CD4-positive, alpha-beta memory T cell (primary cell): ENCODE results near the gene TUBG1. TPM values are rescaled to one million over a fixed set of nuclear protein-coding genes. Genes with fewer than 3 reads are reported as not detected.

Experiments
- CTCF ChIA-PET: fragments of 350-600 bp; sonication (Branson Sonifier 250); formaldehyde crosslinking; loops from one replicate; lab custom pipeline; 2021; ENCODE audit warnings: inconsistent platforms; ENCODE audit not compliant: partially characterized antibody; lab: Charles Lee
- POLR2A ChIA-PET: fragments of 350-600 bp; sonication (Branson Sonifier 250); formaldehyde crosslinking; loops from one replicate; lab custom pipeline; 2021; ENCODE audit not compliant: partially characterized antibody; lab: Charles Lee
- DNase-seq, 5 donors: peaks; one replicate each; pipeline versions ENCODE4 v3.0.0 to v3.0.0-alpha.2; 2020 to 2022; ENCODE audit warnings: mixed read lengths in 1 of 5
- H3K27ac ChIP-seq: one replicate; pipeline ENCODE4 v1.7.0; 2013; ENCODE audit warnings: low read depth, low read length
- H3K27me3 ChIP-seq: 2 replicates; pipeline ENCODE4 v1.7.0; 2013; ENCODE audit warnings: mild to moderate bottlenecking, low read length, moderate library complexity; ENCODE audit not compliant: insufficient read depth
- H3K36me3 ChIP-seq: 2 replicates; pipeline ENCODE4 v1.7.0; 2013; ENCODE audit warnings: mild to moderate bottlenecking, low read length, moderate library complexity; ENCODE audit not compliant: insufficient read depth
- H3K4me1 ChIP-seq: 2 replicates; pipeline ENCODE4 v1.7.0; 2013; ENCODE audit warnings: mild to moderate bottlenecking, low read length, moderate library complexity; ENCODE audit not compliant: insufficient read depth
- H3K4me3 ChIP-seq, 2 donors: one replicate each; pipeline ENCODE4 v1.7.0; 2013; ENCODE audit warnings: low read length in 2 of 2, mild to moderate bottlenecking in 1 of 2
- H3K9me3 ChIP-seq, 2 donors: one replicate each; pipeline ENCODE4 v1.7.0; 2013; ENCODE audit warnings: low read length in 2 of 2, control low read depth in 1 of 2; ENCODE audit not compliant: control insufficient read depth in 1 of 2
- H3K27ac Mint-ChIP-seq, 7 donors: one replicate each; pipeline ENCODE4 v1.8.0; 2020 to 2021; ENCODE audit warnings: mixed read lengths in 7 of 7, mild to moderate bottlenecking in 6 of 7, inconsistent platforms in 3 of 7, moderate library complexity in 3 of 7
- H3K27me3 Mint-ChIP-seq, 2 donors: one replicate each; pipeline ENCODE4 v1.8.0; 2020 to 2021; ENCODE audit warnings: mixed read lengths in 2 of 2
- H3K36me3 Mint-ChIP-seq, 2 donors: one replicate each; pipeline ENCODE4 v1.8.0; 2020 to 2021; ENCODE audit warnings: mixed read lengths in 2 of 2, inconsistent platforms in 1 of 2, mild to moderate bottlenecking in 1 of 2
- H3K4me1 Mint-ChIP-seq, 4 donors: one replicate each; pipeline ENCODE4 v1.8.0; 2020 to 2021; ENCODE audit warnings: mixed read lengths in 4 of 4, mild to moderate bottlenecking in 1 of 4
- H3K4me3 Mint-ChIP-seq, 8 donors: one replicate each; pipeline ENCODE4 v1.8.0; 2020 to 2021; ENCODE audit warnings: mixed read lengths in 8 of 8, mild to moderate bottlenecking in 7 of 8, moderate library complexity in 6 of 8, inconsistent platforms in 3 of 8
- H3K9me3 Mint-ChIP-seq, 8 donors: one replicate each; pipeline ENCODE4 v1.8.0; 2020 to 2021; ENCODE audit warnings: mixed read lengths in 8 of 8, mild to moderate bottlenecking in 5 of 8, inconsistent platforms in 3 of 8, moderate library complexity in 1 of 8
- intact Hi-C: fragments of 100-400 bp; cut with micrococcal nuclease; formaldehyde crosslinking; loops from one replicate; pipeline ENCODE4 v1.15.1; 2023
- polyA plus RNA-seq, 2 donors: library from polyadenylated mRNA; unstranded; fragments of 300-500 nt; fragmentation: Illumina TruSeq; gene quantifications; one replicate each; pipeline ENCODE4 v1.2.3, GENCODE V29; 2021
- total RNA-seq, 2 experiments: library from RNA; stranded (reverse); gene quantifications; one replicate each; pipeline ENCODE4 v1.2.3, GENCODE V29; 2021

The TUBG1 gene
- total RNA-seq (10 to 100 TPM; 13.6 to 16.5 TPM), polyA plus RNA-seq (10 to 100 TPM in 1 of 2 donors, 1 to 10 TPM in 1; 6.4 to 12.8 TPM)

DNA sequence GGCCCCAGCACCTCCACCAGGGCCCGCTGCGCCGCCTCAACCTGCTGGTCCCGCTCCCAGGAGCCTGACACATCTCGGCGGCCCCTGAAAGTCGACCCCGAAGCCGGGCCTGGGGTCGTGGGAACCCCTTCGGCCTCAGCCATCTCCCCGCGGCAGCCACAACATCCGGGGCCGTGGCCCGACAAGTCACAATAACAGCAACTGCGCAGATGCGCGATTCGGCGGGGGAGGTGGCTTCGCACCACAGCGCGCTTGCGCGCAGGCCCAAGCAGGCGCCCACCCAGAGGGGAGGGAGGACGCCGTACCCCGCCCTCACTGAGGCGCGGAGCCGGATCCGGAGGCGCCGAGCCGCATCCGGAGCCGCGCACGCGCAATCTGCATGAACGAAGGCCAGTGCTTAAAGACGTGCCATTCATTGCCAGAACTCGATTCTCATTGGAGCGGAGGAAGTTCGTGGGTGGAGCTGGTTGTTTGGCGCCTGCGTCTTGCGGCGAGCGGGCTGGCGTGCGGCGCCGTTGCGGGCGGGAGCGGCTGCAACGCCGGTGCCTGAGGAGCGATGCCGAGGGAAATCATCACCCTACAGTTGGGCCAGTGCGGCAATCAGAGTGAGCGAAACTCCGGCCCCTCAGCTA, at the start of gene TUBG1, which contains the start of gene RETREG3:
Gene TUBG1, plus strand, starts transcription at position 502 of the 632 bp plus-strand sequence. Its CDS starts 55 bp downstream, at position 557.
Gene RETREG3, minus strand, starts transcription at position 193 of the 632 bp plus-strand sequence. Its CDS starts 50 bp downstream, at position 143.
- Mint-ChIP-seq H3K36me3 (peaks cover 6 to 42% of the 10 kb centered on the region in 2 donors), H3K4me3 (peak within 1 kb of the TSS; percentile 99 to 100 (median 100)), H3K27ac (peak within 1 kb of the TSS; percentile 90 to 100 (median 99)), H3K9me3 (peaks cover 0 to 2% (median 0%) of the 10 kb centered on the region in 8 donors), H3K4me1 (peaks cover 25 to 55% (median 40%) of the 10 kb centered on the region in 4 donors), H3K27me3 (no peaks in the 10 kb centered on the region)
- ChIA-PET POLR2A (interaction anchor here (0.6 to 3.8 kb wide), 29 partner anchors 9 to 921 kb away, joined by 3 to 55 read pairs (median 5); partner anchors contain the start of genes CNTD1, COA3, EIF1 and MLX), CTCF (interaction anchor here (1.1 to 6.1 kb wide), 5 partner anchors 30 to 214 kb away, joined by 3 to 64 read pairs (median 4); partner anchors contain the start of genes BECN1, PLEKHH3 and PSMC3IP)
- intact Hi-C loops, result loop anchor here (1.0 to 5.0 kb wide), 4 partner anchors 32 to 164 kb away; partner anchors contain the start of genes PSMC3IP, TUBG2 and VPS25
- Histone ChIP-seq H3K4me1 (peaks cover 47% of the 10 kb centered on the region), H3K36me3 (peaks cover 4% of the 10 kb centered on the region), H3K27ac (peak within 1 kb of the TSS; percentile 85), H3K9me3 (no peaks in the 10 kb centered on the region), H3K4me3 (peak within 1 kb of the TSS; percentile 87 to 92), H3K27me3 (no peaks in the 10 kb centered on the region)
- DNase-seq, result peak; percentile 98 to 100 (median 100)

DNA sequence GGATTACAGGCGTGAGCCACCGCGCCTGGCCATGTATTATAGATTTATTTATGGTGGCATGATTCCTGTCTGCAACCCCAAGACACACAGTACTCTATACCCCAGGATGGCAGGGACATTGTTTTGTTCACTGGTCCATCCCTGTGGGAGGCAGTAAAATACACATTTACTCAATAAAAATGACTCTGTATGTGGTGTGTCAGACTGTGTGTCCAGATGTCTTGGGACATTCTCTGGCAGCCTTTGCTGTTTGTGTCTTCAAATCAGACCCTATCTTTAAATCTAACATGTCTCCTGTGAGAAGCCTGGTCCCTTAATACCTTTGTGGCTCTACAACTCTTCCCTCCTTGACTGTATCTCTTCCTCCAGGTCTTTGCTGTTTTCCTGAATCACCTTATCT, 49.2 kb upstream of the TUBG1 start:
- Mint-ChIP-seq H3K4me3 (peak overlapping the region in 3 of 8 donors; percentile 40 to 73 (median 61)), H3K27me3 (no peaks in the 10 kb centered on the region), H3K36me3 (peaks cover 0 to 17% of the 10 kb centered on the region in 2 donors), H3K4me1 (peaks cover 12 to 49% (median 32%) of the 10 kb centered on the region in 4 donors), H3K27ac (peak overlapping the region in 4 of 7 donors; percentile 2 to 96 (median 64)), H3K9me3 (peaks cover 0 to 2% (median 0%) of the 10 kb centered on the region in 8 donors)
- Histone ChIP-seq H3K4me1 (peaks cover 33% of the 10 kb centered on the region), H3K27ac (no peak overlapping the region), H3K36me3 (peaks cover 13% of the 10 kb centered on the region), H3K9me3 (no peaks in the 10 kb centered on the region), H3K27me3 (no peaks in the 10 kb centered on the region), H3K4me3 (no peak overlapping the region)
- CTCF ChIA-PET, result interaction anchor here (2.0 kb wide), 1 partner anchor 12 kb away, joined by 9 read pairs; no protein-coding TSS in a partner anchor
- no peak for DNase-seq
- intact Hi-C loops, result no loop called here
- POLR2A ChIA-PET, result interaction anchor here (1.0 kb wide), 1 partner anchor 19 kb away, joined by 3 read pairs; no protein-coding TSS in a partner anchor

DNA sequence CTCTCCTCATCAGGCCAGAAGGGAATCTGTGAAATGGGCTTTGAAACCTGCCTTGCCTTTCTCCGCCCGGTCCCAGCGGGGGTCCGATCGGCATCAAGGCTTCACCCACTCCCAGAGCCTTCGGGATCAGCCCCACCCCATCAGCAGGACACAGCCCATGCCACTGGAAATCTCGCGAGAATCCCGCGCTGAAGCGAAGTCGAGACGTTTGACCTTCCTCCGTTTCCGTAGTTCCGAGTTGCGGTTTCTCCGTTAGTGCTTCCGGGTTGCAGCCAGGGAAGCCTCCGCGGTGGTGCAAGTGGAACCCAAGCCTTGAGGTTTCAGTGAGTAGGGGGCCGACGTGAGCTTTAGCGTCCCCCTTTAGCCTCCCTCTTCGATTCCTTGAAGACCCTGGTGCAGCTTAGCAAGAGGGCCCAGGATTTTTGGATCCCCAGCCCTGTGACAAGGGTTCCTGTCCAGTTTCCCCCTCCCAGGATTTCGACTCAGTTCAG, 47.5 kb upstream of the TUBG1 start, which contains the start of gene COASY:
Gene COASY, plus strand, starts transcription at position 252 of the 491 bp plus-strand sequence. CDS start 475 bp downstream, outside the sequence.
- Histone ChIP-seq H3K4me1 (peaks cover 38% of the 10 kb centered on the region), H3K9me3 (no peaks in the 10 kb centered on the region), H3K36me3 (peaks cover 23% of the 10 kb centered on the region), H3K4me3 (peak within 1 kb of the TSS; percentile 62 to 93), H3K27ac (peak within 1 kb of the TSS; percentile 85), H3K27me3 (no peaks in the 10 kb centered on the region)
- H3K9me3 Mint-ChIP-seq, result peaks cover 0 to 2% (median 0%) of the 10 kb centered on the region in 8 donors
- POLR2A ChIA-PET, result interaction anchor here (0.5 to 1.3 kb wide), 3 partner anchors 8 to 26 kb away, joined by 3 to 7 read pairs (median 4); partner anchors contain the start of genes NAGLU and PSMC3IP
- H3K4me3 Mint-ChIP-seq, result peak within 1 kb of the TSS; percentile 90 to 95 (median 92)
- peaks cover 0 to 23% of the 10 kb centered on the region in 2 donors for H3K36me3 Mint-ChIP-seq
- intact Hi-C loops, result loop anchor here (1.0 to 2.0 kb wide), 2 partner anchors 8 to 15 kb away; partner anchors contain the start of gene PSMC3IP
- no peaks in the 10 kb centered on the region for H3K27me3 Mint-ChIP-seq
- DNase-seq, result peak; percentile 88 to 91 (median 89)
- CTCF ChIA-PET, result interaction anchor here (0.8 to 2.3 kb wide), 2 partner anchors 16 to 21 kb away, joined by 3 to 10 read pairs; partner anchors contain the start of gene PSMC3IP
- H3K27ac Mint-ChIP-seq, result peak within 1 kb of the TSS; percentile 91 to 98 (median 96)
- H3K4me1 Mint-ChIP-seq, result peaks cover 14 to 52% (median 36%) of the 10 kb centered on the region in 4 donors

DNA sequence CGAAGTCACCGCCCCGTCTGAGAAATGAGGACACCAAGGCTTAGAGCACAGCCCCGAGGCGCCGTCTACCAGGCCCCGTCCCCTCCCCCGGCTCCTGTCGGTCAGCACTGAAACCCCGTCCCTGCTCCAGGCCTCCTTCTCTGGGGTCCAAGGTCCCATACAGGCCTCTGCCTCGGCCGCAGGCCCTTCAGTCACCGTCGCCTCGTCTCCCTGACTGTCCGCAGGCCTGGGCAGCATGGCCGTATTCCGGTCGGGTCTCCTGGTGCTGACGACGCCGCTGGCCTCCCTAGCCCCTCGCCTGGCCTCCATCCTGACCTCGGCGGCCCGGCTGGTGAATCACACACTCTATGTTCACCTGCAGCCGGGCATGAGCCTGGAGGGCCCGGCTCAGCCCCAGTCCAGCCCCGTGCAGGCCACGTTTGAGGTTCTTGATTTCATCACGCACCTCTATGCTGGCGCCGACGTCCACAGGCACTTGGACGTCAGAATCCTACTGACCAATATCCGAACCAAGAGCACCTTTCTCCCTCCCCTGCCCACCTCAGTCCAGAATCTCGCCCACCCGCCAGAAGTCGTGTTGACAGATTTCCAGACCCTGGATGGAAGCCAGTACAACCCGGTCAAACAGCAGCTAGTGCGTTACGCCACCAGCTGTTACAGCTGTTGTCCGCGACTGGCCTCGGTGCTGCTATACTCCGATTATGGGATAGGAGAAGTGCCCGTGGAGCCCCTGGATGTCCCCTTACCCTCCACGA, 46.9 kb upstream of the TUBG1 start:
- H3K4me3 ChIP-seq, result peak overlapping the region; percentile 62 to 93
- Mint-ChIP-seq H3K27me3 (no peaks in the 10 kb centered on the region), H3K4me3 (peak overlapping the region; percentile 90 to 95 (median 92)), H3K9me3 (peaks cover 0 to 2% (median 0%) of the 10 kb centered on the region in 8 donors), H3K27ac (peak overlapping the region; percentile 91 to 98 (median 96)), H3K4me1 (peaks cover 13 to 50% (median 36%) of the 10 kb centered on the region in 4 donors), H3K36me3 (peaks cover 0 to 28% of the 10 kb centered on the region in 2 donors)
- ChIA-PET POLR2A (interaction anchor here (0.5 to 1.3 kb wide), 4 partner anchors 8 to 46 kb away, joined by 3 to 7 read pairs (median 4); partner anchors contain the start of genes NAGLU, PSMC3IP and RETREG3), CTCF (interaction anchor here (0.8 to 2.3 kb wide), 2 partner anchors 16 to 21 kb away, joined by 3 to 10 read pairs; partner anchors contain the start of gene PSMC3IP)
- no peaks in the 10 kb centered on the region for H3K27me3 ChIP-seq
- H3K9me3 ChIP-seq, result no peaks in the 10 kb centered on the region
- intact Hi-C loops, result loop anchor here (1.0 to 2.0 kb wide), 2 partner anchors 8 to 14 kb away; partner anchors contain the start of gene PSMC3IP
- H3K27ac ChIP-seq, result peak overlapping the region; percentile 85
- peaks cover 42% of the 10 kb centered on the region for H3K4me1 ChIP-seq
- peak in 1 of 5 donors; percentile 56 for DNase-seq
- H3K36me3 ChIP-seq, result peaks cover 23% of the 10 kb centered on the region

DNA sequence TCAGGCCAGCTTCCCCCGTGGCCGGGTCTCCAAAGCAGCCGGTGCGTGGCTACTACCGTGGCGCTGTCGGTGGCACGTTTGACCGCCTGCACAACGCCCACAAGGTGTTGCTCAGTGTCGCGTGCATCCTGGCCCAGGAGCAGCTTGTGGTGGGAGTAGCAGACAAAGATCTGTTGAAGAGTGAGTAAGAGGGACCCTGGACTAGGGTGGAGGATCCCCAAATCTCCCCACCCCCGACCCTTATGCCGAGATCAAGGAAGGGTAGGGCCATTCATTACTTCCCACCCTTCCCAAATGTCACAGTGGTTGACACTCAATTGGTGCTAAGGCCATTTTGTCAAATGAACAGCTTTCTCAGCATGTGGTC, 46.4 kb upstream of the TUBG1 start:
- H3K27ac Mint-ChIP-seq, result peak overlapping the region; percentile 6 to 98 (median 94)
- ChIA-PET CTCF (interaction anchor here (0.6 to 2.3 kb wide), 3 partner anchors 12 to 45 kb away, joined by 3 to 10 read pairs (median 3); partner anchors contain the start of gene PSMC3IP), POLR2A (interaction anchor here (1.0 to 6.3 kb wide), 5 partner anchors 9 to 46 kb away, joined by 3 to 73 read pairs (median 7); partner anchors contain the start of genes NAGLU, PSMC3IP and RETREG3)
- no peaks in the 10 kb centered on the region for H3K27me3 Mint-ChIP-seq
- peaks cover 0 to 32% of the 10 kb centered on the region in 2 donors for H3K36me3 Mint-ChIP-seq
- Histone ChIP-seq H3K4me3 (peak overlapping the region in 1 of 2 donors; percentile 93), H3K27ac (peak overlapping the region; percentile 85), H3K36me3 (peaks cover 23% of the 10 kb centered on the region), H3K27me3 (no peaks in the 10 kb centered on the region), H3K4me1 (peaks cover 47% of the 10 kb centered on the region), H3K9me3 (no peaks in the 10 kb centered on the region)
- H3K4me1 Mint-ChIP-seq, result peaks cover 16 to 55% (median 40%) of the 10 kb centered on the region in 4 donors
- intact Hi-C loops, result loop anchor here (2.0 kb wide), 1 partner anchor 14 kb away; the partner anchor contains the start of gene PSMC3IP
- H3K4me3 Mint-ChIP-seq, result peak overlapping the region; percentile 90 to 95 (median 92)
- no peak for DNase-seq
- H3K9me3 Mint-ChIP-seq, result peaks cover 0 to 2% (median 0%) of the 10 kb centered on the region in 8 donors
